Fibroblast of the aortic adventitia (primary cell): Measurements from ENCODE around the gene ADA. TPM values are rescaled to one million over a fixed set of nuclear protein-coding genes. Genes with fewer than 3 reads are reported as not detected.

Source experiments
- DNase-seq: peaks from one replicate; pipeline ENCODE4 v3.0.0-alpha.2; 2010; ENCODE audit warnings: low read depth
- H3K4me3 ChIP-seq: 2 replicates; pipeline ENCODE4 v1.5.1; 2011; ENCODE audit warnings: low read depth, mild to moderate bottlenecking, control low read depth, low read length, moderate library complexity
- CTCF ChIP-seq: IDR thresholded peaks from 2 replicates; pipeline ENCODE4 v1.5.1; 2011; ENCODE audit warnings: mild to moderate bottlenecking, low read length, control low read depth, inconsistent platforms; ENCODE audit not compliant: insufficient read depth
- total RNA-seq: library from RNA; depleted of rRNA; stranded (reverse); fragments of >200 nt; gene quantifications from 2 replicates; pipeline ENCODE4 v1.2.3, GENCODE V29; 2012; ENCODE audit warnings: low replicate concordance

The ADA gene
- total RNA-seq, 1 donor: 4.6 TPM

DNA sequence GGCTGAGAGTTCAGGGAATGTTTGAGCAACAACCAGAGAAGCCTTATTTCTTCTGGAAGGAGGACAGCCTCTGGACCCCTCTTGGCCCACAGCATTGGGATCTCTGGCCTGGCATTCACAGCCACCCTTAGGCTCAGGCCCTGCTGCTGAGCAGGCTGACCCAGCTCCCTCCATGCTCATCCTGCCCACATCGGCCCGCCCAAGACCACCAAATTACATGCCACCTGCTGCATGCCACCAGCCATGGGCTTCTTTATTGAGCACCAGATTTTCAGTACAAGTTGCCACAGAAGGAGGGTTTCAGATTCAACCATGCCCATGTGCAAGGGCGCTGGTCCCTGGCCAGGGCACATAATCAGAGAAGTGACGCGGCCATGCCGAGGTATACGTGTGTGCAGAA lies 32.2 kb downstream of the ADA start:
- no peak for DNase-seq
- no peak overlapping the region for H3K4me3 ChIP-seq
- TF ChIP-seq CTCF: no peak

- H3K4me3 ChIP-seq: no peak overlapping the region
- DNase-seq: no peak
- TF ChIP-seq CTCF: no peak
These were observed 33.2 kb downstream of the ADA start for GRCh38 chr20:44618318-44618731.

GRCh38 chr20:44616604-44616964 lies 34.9 kb downstream of the ADA start:
- no peak for TF ChIP-seq CTCF
- no peak overlapping the region for H3K4me3 ChIP-seq
- DNase-seq: no peak

GRCh38 chr20:44615876-44616603 lies 35.5 kb downstream of the ADA start:
- H3K4me3 ChIP-seq: no peak overlapping the region
- no peak for DNase-seq
- TF ChIP-seq CTCF: no peak

DNA sequence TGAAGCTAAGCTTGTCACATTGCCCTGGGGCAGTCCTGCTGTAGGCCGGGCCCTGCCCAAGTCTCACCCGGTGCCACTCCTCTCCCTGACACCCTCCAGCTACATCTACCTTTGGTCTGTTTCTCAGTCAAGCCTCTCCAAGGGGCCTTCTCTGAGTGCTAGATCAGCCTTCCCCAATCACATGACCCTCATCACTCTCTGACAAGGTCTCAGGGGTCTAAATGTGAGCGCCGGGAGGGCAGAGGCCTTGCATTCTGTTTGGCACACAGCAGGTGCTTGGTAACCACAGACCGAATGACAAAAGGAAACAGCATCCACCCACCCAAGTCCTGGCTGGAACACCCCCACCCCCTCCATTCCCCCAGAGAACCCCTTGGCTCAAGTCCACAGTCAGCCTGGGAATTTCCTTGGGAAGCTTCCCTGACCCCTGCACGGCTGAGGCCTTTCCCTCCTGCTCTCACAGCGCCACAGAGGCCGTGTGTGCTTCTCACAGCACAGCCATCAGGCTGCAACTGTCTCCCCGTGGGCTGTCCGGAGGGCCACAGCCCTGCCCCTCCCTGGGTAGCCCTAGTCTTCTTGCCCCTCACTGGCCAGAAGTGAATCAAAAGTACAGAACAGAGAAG lies 36.2 kb downstream of the ADA start:
- TF ChIP-seq CTCF: no peak
- peak; percentile 23 for DNase-seq

DNA sequence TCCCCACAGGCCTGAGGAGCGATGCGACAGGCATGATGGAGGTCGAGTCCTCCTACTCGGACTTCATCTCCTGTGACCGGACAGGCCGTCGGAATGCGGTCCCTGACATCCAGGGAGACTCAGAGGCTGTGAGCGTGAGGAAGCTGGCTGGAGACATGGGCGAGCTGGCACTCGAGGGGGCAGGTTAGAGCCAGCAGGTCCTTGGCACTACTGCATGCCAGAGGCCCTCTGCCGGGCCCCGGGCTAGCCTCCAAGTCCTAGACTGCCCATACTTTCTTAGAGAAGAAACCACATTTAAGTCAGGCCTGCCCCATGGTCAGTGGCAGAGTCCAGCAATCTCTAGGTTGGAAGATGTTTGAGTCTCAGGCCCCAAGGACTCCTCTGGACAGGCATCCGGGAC lies 37.0 kb downstream of the ADA start:
- DNase-seq: no peak
- no peak overlapping the region for H3K4me3 ChIP-seq
- no peak for TF ChIP-seq CTCF

More for the DNA sequence above, 36.2 kb downstream of the ADA start:
- no peak overlapping the region for H3K4me3 ChIP-seq
